ENCODE measurements around the gene RAD51B.
"Not testable (repeated sequence)": the region's sequence is repeated elsewhere in the genome, so short reads cannot be mapped to it uniquely, and the experiment has no call there.

RAD51B gene

DNA sequence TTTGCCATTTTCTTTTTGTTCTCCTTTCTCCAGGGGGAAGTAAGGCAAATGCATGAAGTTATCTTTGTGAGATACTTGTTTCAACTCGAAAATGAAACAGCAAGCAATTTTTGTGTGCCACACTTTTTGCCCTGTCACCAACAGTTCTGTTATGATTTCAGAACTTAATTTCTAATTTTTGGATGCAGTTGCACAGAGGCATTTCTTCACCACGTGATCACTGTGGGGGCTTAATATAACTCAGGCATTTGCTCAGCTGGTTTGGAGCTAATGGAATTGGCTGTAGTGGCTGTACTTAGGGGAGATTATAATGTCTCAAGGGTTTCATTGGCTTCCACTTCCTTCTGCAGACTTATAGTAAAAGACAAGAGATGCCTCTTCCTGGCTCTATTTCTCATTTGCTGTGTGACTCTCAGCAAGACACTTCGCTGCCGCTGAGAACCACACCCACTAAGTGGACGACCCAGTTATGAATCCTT, 452.4 kb downstream of the RAD51B start:
- DNase-seq (ENCODE audit: extremely low spot score, insufficient read length, low read depth) (no peak), FAIRE-seq (peak; percentile 81)

DNA sequence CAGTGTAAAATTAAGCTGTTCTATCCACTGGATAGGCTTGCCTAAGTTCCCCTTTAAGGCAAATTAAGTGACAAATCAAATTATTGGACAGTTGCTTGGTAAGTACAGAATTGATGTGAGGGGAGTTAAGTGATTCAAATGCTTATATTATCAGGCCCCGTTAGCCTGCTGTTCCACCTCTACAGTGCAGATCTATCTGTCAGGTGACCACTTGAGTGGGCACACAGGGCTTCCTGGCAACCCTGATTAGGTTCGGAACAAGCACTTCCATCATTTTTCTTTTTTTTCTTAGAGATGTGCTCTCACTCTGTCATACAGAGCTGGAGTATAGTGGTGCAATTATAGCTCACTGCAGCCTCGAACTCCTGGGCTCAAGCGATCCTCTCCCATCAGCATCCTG, 453.8 kb downstream of the RAD51B start:
- no peak for DNase-seq (ENCODE audit: extremely low spot score, insufficient read length, low read depth)
- peak; percentile 12 for FAIRE-seq

DNA sequence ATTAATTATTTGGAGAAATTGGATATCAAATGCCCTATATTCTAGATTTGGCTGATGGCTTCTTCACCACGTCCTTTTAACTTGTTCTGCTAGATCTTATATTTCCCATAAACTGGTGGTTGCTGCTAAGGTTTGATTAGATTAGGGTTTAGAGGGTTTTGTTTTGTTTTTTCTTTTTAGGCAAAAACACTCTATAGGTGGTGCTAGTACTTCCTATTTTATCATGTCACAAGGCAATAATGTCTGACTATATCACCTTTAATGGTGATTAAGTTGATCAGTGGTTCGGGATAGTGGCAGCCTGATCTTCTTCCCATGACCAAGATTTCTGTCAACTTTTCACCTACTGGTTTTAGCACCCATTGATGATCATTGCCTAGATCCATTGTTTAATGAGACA, 455.1 kb downstream of the RAD51B start:
- FAIRE-seq (no peak), DNase-seq (ENCODE audit: extremely low spot score, insufficient read length, low read depth) (no peak)

DNA sequence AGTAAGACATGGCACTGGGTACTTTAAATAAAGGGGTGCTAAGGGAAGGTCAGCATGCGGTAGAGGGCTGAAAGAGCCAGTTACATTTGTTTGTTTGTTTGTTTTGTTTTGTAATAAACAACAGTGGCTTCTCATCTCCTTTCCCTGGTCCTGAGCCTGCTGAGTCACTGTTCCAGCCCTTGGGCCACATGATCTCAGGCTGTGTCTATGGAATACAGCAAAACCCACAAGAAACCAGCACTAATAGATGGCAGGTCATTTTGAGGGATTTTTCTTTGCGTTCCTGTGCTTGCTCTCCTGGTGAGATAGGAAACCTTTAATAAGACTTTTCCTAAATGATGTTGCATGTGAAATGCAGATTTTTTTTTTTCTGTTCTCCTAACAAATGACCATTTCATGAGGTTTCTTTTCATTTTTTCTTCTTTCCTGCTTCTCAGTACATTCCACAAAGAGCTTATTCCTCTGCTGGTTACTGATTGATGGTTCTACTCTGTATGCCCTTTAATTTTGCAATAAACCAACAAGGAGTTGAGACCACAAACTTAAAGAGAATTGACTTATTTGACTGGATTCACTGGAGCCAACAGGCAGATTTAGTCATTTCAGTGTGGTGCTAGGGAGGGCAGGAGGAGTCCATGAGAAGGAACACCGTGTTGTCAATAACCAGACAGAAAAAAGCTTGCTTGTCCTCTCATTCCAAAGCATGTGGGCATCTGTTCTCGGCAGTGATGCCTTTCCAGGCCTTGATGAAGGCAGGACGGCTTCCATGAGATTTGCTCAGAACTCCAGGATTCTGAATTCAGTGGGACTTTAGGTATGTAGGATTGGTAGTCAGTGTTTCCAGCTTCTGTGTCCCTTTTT, 459.2 kb downstream of the RAD51B start:
- DNase-seq (ENCODE audit: extremely low spot score, insufficient read length, low read depth), result no peak
- FAIRE-seq, result peak; percentile 73

DNA sequence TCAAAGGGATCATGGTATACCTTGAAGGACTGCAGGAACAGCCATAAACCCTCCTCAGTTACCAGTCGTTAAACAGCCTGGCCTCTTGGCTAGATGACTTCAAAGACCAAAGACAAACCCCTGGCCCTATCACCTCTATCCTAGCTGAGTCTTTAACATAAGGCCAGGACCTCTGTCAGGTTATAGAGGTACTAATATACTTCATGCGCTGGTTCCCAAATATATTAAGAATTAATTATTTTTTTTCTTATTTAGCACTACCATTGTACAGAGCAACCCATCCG, 459.8 kb downstream of the RAD51B start:
- FAIRE-seq (no peak), DNase-seq (ENCODE audit: extremely low spot score, insufficient read length, low read depth) (no peak)

DNA sequence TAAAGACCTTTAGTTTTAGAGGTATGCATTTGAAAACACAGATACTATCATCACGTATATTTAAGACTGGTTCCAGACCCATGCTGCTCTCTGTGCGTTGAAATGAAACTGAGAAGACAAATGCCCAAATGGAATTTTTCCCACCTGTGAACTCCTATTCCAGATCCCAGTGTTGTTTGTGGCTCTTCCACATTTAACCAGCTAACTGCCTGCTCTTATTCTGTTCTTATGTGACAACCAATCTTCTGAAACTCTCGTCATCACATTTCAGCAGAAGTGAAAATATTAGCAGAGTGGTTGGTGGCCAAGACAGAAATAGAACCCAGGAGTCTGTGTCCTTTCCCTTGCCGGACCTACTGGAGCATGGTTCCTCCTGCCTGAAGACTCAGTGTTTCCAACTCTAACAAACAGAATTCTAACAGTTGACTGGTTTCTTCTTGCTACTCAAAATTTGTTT, 460.2 kb downstream of the RAD51B start:
- no peak for DNase-seq (ENCODE audit: extremely low spot score, insufficient read length, low read depth)
- FAIRE-seq, result peak; percentile 98

DNA sequence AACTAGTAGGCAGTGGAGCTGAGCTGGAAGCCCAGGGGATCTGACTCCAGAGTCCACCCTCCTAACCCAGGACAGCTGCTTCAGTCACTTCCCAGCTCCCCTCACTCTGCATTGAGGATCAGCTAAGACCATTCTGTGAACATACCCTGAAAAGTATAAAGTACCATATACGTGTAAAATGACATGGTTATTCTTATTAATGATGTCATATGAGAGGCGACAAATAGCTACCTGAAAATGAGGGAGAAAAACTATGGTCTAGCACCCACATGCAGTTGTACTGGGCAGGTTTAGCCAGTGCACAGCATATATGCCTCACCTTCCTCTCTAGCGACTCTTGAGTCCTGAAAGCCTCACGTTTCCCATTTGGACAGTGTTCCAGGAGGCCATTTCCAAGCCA, 461.9 kb downstream of the RAD51B start:
- FAIRE-seq, result peak; percentile 26
- no peak for DNase-seq (ENCODE audit: extremely low spot score, insufficient read length, low read depth)

DNA sequence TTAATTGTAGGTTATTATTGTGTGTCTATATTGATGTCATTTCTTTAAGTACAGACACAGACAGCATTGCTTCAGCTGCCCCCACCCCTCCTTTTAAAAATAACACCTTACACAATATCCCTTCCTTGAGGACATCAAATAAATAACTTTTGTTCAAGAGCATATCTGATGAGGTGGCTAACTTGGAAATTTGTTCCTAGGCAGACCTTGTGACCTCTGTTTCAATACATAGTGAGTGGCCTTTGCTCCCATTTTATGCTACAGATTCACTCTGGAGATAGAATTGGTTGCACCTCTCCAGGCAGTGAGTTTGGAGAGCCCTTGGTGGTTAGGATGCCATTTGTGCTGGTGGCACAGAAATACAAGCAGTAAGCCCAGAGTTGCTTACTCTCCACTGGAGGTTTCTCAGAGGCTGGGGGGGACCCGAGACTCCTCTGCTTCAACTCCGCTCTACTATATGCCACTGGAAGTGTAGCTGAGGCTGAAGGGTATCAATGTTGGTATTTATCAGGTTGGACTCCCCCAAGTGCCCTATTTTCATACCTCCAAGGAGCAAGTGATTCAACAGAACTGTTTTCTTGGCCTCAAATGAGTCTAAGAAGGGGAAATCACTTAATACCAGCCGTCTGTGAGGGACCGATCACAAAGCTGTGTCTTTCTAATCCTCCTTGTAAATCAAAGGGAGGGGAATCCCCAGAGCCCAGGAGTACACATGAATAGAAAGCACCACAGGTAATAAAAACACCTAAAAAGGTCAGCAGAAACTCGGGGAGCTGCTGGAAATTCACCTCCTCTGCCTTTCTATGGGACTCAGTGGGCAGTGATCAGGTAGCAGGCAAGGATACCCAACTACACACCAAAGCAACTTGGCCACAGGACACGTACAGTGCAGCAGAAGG, 463.1 kb downstream of the RAD51B start:
- DNase-seq (ENCODE audit: extremely low spot score, insufficient read length, low read depth), result no peak

DNA sequence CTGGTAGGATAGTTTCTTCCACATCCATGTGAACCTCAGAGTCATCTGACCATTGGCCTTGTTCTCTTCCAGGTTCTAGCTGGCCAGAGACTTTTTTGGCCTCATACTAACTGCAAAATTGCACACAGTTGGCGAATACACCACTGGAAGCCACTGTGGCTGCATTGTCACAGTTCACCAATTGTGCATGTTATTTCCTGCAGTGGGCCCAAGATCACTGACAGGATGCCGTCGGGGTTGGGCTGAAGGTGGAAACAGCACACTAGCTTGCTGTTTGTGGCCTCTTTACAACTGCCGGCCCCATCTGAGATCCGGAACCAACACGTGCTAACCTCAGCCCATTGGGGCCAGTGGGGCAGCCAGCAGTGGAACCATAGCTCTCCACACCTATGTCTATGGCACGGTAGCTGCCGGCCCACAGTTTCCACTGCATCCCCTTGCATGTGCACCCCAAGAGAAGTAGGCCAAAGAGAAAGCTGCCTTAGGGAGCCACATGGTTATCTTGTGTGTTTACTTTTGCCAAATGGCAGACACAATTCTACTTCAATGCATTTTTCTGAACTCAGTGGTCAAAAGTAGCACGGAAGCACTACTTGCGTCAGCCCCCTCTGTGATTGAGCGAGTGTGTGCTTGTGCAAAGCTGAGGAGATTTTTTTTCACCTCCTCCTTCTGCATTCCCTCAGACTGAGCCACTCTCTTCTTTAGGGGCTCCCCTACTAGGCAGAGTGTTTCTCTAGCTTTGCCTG, 464.0 kb downstream of the RAD51B start:
- DNase-seq (ENCODE audit: extremely low spot score, insufficient read length, low read depth) (no peak), FAIRE-seq (peak; percentile 97)

More for the DNA sequence above, 463.1 kb downstream of the RAD51B start:
- FAIRE-seq, result no peak

DNA sequence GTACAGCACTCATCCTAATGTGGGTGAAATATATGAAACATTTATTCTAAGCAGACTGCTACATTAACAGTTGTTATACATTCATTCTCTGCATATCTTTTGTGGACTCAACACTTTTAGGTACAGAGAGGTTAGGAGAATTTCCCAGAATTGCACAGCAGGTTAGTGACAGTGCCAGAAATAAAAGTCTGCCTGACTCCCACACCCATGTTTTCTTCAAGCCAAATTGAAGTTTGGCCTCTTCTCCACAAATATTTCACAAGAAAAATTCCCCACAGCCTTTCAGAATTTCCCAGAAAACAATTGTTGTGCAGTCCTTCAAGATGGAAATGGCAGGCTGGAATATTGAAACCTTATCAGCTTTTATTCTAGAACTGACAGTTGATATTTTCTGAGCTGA, 464.8 kb downstream of the RAD51B start:
- DNase-seq (ENCODE audit: extremely low spot score, insufficient read length, low read depth), result no peak

DNA sequence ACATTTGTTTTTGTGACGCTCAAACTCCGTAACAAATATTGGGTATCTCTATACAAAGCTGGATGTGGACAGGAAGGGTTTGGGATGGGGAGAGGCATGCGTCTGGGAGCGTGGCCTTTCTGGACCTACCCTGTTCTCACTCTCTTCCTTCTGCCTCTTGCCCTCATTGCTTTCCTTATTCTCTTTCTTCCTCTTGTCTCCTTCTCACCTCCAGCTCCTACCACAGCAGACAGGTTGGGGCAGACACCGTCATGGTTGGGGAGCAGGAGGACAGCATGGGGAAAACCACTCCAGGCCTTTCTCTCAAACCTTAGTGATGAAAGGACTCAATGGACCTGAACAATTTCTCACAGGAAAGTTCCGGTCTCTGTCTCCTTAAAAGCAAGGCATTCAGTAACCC, 465.3 kb downstream of the RAD51B start:
- no peak for FAIRE-seq

More for the DNA sequence above, 464.8 kb downstream of the RAD51B start:
- FAIRE-seq, result peak; percentile 29

DNA sequence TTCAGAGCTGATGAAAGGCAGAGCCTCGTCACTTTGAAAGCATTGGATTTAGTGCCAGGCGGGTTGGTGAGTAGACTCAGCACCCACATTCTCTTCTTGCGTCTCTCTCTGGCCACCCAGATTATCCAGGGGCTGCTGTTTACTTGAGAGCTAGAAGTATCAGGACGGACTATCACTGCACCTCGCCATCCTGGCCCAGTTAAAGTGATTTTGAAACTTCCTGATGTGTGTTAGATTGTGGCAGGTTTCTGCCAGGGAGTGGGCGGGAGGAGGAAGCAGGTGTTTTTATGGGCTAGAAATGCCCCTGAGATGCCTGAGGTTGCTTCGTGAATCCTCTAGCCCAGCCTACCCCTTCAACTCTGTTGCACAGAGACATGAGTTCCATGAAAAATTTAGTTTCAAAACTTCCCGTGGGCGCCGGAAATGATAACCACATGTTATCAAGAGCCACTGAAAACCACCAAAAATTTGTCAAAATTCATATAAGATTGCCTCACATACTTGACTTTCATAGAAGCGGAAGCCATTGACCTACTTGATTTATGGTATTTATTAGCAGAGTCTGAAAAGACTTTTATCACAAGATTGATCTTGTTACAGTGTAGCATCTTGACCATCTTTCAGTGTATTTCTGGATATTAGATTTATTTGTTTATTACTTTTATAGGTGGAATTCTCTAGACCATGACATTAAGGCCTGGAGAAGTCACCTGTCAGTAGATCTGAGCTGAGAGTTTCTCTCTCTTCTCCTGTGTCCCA, 466.0 kb downstream of the RAD51B start:
- DNase-seq (ENCODE audit: extremely low spot score, insufficient read length, low read depth), result no peak

More for the DNA sequence above, 465.3 kb downstream of the RAD51B start:
- DNase-seq (ENCODE audit: extremely low spot score, insufficient read length, low read depth), result no peak

DNA sequence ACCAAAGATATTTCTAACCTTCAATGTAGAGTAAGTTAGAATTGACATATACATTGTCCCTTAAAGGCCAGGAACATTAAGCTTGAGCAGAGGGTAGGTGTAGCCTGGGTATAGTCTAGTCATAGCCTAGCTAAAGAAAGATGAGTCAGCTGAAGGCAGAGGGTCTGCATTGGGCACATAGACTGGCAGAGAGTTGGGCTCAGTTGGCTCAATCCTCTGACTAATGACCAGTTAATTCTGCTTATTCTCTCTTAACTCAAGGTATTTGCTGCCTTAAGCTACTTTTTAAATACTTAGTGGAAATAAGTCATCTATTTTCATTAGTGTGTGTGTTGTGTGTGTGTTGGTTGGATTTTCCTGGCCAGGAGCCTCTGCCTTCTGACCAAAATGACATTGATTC, 467.1 kb downstream of the RAD51B start:
- FAIRE-seq (peak; percentile 15), DNase-seq (ENCODE audit: extremely low spot score, insufficient read length, low read depth) (no peak)

More for the DNA sequence above, 466.0 kb downstream of the RAD51B start:
- peak; percentile 94 for FAIRE-seq

DNA sequence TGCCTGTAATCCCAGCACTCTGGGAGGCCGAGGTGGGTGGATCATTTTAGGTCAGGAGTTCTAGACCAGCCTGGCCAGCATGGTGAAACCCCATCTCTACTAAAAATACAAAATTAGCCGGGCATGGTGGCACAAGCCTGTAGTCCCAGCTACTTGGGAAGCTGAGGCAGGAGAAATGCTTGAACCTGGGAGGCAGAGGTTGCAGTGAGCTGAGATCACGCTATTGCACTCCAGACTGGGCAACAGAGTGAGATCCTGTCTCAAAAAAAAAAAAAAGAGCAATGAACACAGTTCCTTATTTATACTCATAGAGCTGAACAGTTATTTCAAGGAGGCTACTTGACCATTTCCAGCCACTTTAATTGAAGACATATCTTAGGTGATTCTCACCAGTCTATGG, 469.9 kb downstream of the RAD51B start:
- FAIRE-seq, result not testable (repeated sequence)

DNA sequence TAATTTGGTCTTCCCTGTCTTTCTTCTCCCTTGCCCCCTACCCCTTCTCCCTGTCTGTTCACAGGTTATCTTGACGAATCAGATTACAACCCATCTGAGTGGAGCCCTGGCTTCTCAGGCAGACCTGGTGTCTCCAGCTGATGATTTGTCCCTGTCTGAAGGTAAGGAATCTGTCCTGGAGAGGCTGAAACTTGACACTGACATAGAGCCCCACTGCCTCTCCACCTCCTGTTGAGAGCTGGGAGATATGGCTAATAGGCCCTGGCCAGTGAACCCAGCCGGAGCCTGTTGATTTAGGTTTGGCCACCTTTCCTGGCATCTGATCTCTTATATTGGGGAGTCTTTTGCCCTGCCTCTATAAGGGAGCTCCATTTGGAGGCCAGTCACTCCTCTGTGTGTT, 472.2 kb downstream of the RAD51B start:
- no peak for DNase-seq (ENCODE audit: extremely low spot score, insufficient read length, low read depth)
- no peak for FAIRE-seq

More for the DNA sequence above, 469.9 kb downstream of the RAD51B start:
- DNase-seq (ENCODE audit: extremely low spot score, insufficient read length, low read depth), result not testable (repeated sequence)

DNA sequence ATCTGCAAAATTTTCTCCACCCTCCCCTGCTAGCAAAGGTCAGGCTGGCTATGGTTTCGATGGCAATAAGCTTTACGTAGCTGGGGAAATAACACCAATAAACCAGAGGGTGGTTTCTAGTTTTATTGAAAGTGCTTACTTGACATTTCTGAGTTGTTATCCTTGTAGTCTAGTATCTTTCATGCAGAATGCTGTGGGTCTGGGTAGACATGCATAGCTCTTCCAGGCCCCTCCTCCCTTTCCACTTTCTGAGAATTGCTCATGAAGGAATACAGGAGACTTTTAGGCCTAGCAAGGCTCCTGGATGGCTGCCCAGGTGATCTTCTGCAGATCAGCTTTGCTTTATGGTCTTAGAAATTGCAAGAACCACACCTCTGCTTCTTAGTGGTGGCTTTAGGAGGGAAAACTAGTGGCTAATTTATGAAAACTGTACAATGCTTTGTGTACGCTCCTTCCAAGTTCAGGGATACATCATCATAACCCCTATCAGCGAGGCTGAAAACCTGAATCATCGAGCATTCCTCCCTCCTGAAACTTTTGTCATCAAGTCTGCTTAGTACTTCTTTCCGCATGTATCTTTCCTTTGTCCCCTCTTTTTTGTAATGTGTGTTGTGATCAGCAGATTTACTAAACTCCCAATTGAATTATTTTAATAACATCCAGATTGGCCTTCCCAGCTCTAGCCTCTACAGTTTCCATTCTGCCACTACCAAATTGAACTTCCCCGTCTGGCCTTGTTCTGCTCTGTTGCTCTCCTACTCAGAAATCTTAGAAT, 473.0 kb downstream of the RAD51B start:
- no peak for FAIRE-seq
- no peak for DNase-seq (ENCODE audit: extremely low spot score, insufficient read length, low read depth)

DNA sequence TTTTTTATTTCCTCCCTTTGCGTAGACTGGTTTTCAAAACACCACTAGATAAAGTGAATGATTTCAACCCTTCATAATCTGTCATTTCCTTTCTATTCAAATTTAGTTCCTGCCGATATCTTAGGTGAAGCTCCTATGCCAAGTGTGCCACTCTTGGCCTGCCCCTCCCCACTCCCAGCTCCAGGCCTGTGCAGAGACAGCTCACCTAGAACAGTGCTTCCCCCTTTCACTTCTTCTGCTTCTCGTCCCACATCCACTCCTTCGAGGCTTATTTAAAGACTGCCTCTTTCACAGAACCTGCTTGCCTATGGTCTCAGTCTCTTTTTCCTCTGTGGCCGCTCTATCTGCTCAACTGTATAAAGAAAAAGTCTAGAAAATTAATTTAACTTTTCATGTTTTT, 473.8 kb downstream of the RAD51B start:
- DNase-seq (ENCODE audit: extremely low spot score, insufficient read length, low read depth), result no peak
- peak; percentile 81 for FAIRE-seq

DNA sequence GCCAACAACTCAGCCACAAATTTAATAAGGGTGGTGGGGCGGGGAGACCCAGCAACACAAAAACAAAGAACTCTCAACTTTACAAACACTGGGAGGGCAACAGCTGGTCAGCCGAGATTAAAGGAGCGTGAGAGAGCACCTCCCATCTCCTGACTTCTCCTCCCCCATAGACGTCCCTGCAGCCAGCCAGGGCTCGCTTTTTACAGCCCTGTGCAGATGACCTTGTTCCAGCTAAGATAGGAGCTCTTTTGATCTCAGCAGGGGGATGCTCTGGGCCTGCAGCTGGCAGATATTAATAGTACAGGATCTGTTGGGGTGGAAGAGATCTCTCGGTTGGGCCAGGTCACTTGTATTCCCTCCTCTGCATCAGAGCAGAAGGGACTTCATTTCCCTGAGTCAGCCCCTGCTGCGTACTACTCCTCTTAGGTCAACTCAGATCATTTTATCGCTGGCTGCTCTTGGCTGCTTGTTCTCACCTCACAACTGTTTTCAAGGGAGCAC, 475.8 kb downstream of the RAD51B start:
- DNase-seq (ENCODE audit: extremely low spot score, insufficient read length, low read depth) (no peak), FAIRE-seq (no peak)

Measured in GM18507 (cell line).